Ovary (tissue), 9 donors: ENCODE data around the gene FSD1L. TPM values are rescaled to one million over a fixed set of nuclear protein-coding genes. Genes with fewer than 3 reads are reported as not detected.

ENCODE experiments used
- DNase-seq, 5 donors: peaks; one replicate each; pipeline ENCODE4 v3.0.0-alpha.2; 2019 to 2020
- H3K27ac ChIP-seq, 2 donors: fragments of 200-600 bp; one replicate each; pipeline versions ENCODE4 v1.5.1 to v1.8.0; 2019 to 2022
- H3K27me3 ChIP-seq: fragments of 200-600 bp; one replicate; pipeline ENCODE4 v1.8.0; 2022
- H3K36me3 ChIP-seq: fragments of 200-600 bp; sonication (generic); one replicate; pipeline ENCODE4 v1.5.1; 2019
- H3K4me1 ChIP-seq: one replicate; pipeline ENCODE4 v1.8.1; 2013; ENCODE audit warnings: mild to moderate bottlenecking, moderate library complexity; ENCODE audit not compliant: insufficient read depth
- H3K4me3 ChIP-seq: fragments of 200-600 bp; sonication (generic); one replicate; pipeline ENCODE4 v1.5.1; 2017
- H3K9me3 ChIP-seq, 2 donors: fragments of 200-600 bp in 1 of 2; sonication (generic) in 1 of 2; one replicate each; pipeline versions ENCODE4 v1.5.1 to v1.8.1; 2013 to 2019; ENCODE audit warnings: mild to moderate bottlenecking in 1 of 2, moderate library complexity in 1 of 2
- EP300 ChIP-seq: sonication (generic); formaldehyde crosslinking; IDR thresholded peaks from one replicate; pipeline ENCODE4 v1.6.1; 2017; ENCODE audit warnings: antibody characterized with exemption
- POLR2A ChIP-seq: fragments of 450-650 bp; IDR thresholded peaks from one replicate; pipeline ENCODE4 v1.6.1; 2017; ENCODE audit warnings: antibody characterized with exemption, mild to moderate bottlenecking, moderate library complexity
- WGBS, 3 donors: extraction: QIAGEN DNeasy Blood & Tissue Kit in 1 of 3; methylation state at CpG; one replicate each; pipeline versions ENCODE4 v1.1.5 to v1.1.7; 2013 to 2017; 5-methylcytosine and 5-hydroxymethylcytosine counted together
- intact Hi-C, 4 donors: fragments of 100-400 bp; cut with DNase I; formaldehyde crosslinking; loops; one replicate each; pipeline versions ENCODE4 v1.11.0 to v1.15.1; 2022 to 2023
- polyA plus RNA-seq, 2 donors: library from polyadenylated mRNA; stranded (reverse); fragments of 200-250 nt in 1 of 2; fragments of 350-450 nt in 1 of 2; fragmentation: Illumina TruSeq in 1 of 2; extraction: RNeasy Lipid Tissue Mini Kit (QIAGEN cat#74804) in 1 of 2; gene quantifications; one replicate each; pipeline ENCODE4 v1.2.3, GENCODE V29; 2013 to 2014
- total RNA-seq, 7 donors: library from RNA; depleted of rRNA in 2 of 7; stranded (reverse); fragments of >200 nt in 2 of 7; fragmentation: NEBNext Ultra II Directional in 3 of 7; extraction: Animal tissue kit (Norgen Biotek cat#: 25700) in 3 of 7; gene quantifications; one replicate each; pipeline versions ENCODE4 v1.1.0 to v1.2.4, GENCODE V29; 2016 to 2023
- TF ChIP-seq, protein P1 (sequence below), 3 donors: fragments of 450-650 bp in 2 of 3; fragments of 200-600 bp in 1 of 3; IDR thresholded peaks; one replicate each; pipeline versions ENCODE4 v1.5.1 to v1.8.0; 2016 to 2022; ENCODE audit warnings: antibody characterized with exemption in 3 of 3, mild to moderate bottlenecking in 1 of 3
- donor health status: DM: no; HTN: no; CAD: no; lungs with moderate emphysema.
- donor health status: DM: no; HTN: no; CAD: no.
- donor health status: Bipolar disorder and iron deficiency.
- donor health status: DM: yes; HTN: yes; CAD: no.
- donor health status: DM: no; HTN: no; CAD: no.
- donor health status: DM: yes; HTN: yes; CAD: no.

The FSD1L gene
- total and polyA plus RNA-seq, 9 donors: 1.4 to 7.6 (median 4.0) TPM

- no peak for DNase-seq
- Histone ChIP-seq H3K36me3 (no peaks in the 10 kb centered on the region), H3K4me3 (no peak overlapping the region), H3K9me3 (no peaks in the 10 kb centered on the region), H3K27ac (no peak overlapping the region), H3K4me1 (no peaks in the 10 kb centered on the region), H3K27me3 (no peaks in the 10 kb centered on the region)
- WGBS, 3 donors: 87 to 89% (median 89%) methylated on average over 9 of the region's 9 CpGs
- no peak for TF ChIP-seq POLR2A
- TF ChIP-seq, protein P1, sequence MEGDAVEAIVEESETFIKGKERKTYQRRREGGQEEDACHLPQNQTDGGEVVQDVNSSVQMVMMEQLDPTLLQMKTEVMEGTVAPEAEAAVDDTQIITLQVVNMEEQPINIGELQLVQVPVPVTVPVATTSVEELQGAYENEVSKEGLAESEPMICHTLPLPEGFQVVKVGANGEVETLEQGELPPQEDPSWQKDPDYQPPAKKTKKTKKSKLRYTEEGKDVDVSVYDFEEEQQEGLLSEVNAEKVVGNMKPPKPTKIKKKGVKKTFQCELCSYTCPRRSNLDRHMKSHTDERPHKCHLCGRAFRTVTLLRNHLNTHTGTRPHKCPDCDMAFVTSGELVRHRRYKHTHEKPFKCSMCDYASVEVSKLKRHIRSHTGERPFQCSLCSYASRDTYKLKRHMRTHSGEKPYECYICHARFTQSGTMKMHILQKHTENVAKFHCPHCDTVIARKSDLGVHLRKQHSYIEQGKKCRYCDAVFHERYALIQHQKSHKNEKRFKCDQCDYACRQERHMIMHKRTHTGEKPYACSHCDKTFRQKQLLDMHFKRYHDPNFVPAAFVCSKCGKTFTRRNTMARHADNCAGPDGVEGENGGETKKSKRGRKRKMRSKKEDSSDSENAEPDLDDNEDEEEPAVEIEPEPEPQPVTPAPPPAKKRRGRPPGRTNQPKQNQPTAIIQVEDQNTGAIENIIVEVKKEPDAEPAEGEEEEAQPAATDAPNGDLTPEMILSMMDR (IDR thresholded peaks at IDR 0.05): no peak
- TF ChIP-seq EP300: no peak
- intact Hi-C loops: no loop called here
These were observed 16.2 kb upstream of the FSD1L start for GRCh38 chr9:105431424-105432246.

- H3K9me3 ChIP-seq: no peaks in the 10 kb centered on the region
- intact Hi-C loops: no loop called here
These were observed 15.5 kb upstream of the FSD1L start for GRCh38 chr9:105432247-105432842.

GRCh38 chr9:105435453-105435852 is 12.4 kb upstream of the FSD1L start:
- Histone ChIP-seq H3K9me3 (no peaks in the 10 kb centered on the region), H3K27ac (no peak overlapping the region), H3K4me3 (no peak overlapping the region), H3K4me1 (peaks cover 2% of the 10 kb centered on the region), H3K27me3 (no peaks in the 10 kb centered on the region), H3K36me3 (no peaks in the 10 kb centered on the region)
- TF ChIP-seq, protein P1 (IDR thresholded peaks at IDR 0.05): no peak
- TF ChIP-seq POLR2A: no peak
- TF ChIP-seq EP300: no peak
- no peak for DNase-seq
- 80 to 87% (median 83%) methylated on average over 3 of the region's 3 CpGs for WGBS, 3 donors
- intact Hi-C loops: no loop called here

More at GRCh38 chr9:105432247-105432842, 15.5 kb upstream of the FSD1L start:
- no peak for DNase-seq
- WGBS, 3 donors: 87 to 93% (median 88%) methylated on average over 2 of the region's 2 CpGs
- Histone ChIP-seq H3K27ac (no peak overlapping the region), H3K4me3 (no peak overlapping the region), H3K27me3 (no peaks in the 10 kb centered on the region), H3K36me3 (no peaks in the 10 kb centered on the region), H3K4me1 (no peaks in the 10 kb centered on the region)
- TF ChIP-seq POLR2A (no peak), EP300 (no peak)
- TF ChIP-seq, protein P1 (IDR thresholded peaks at IDR 0.05): no peak

DNA sequence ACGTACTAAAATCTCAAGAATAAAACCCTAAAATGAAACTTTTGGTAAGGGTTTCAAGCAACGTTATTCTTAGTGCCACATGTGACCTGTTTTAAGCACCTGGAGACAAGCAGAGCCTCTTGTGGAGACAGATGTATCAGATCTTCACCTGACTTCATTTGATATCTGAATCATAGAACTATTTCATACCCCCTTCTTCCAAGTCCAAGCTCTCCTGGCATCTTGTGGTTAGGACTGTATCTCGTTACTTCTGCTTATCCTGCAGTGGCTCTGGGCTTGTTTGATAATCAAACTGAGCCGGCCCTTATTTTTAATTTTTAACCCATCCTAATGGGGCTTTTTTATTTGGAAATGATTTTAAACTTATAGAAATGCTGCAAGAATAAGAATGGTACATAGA is 11.1 kb upstream of the FSD1L start:
- no peak for DNase-seq
- TF ChIP-seq, protein P1 (IDR thresholded peaks at IDR 0.05): no peak
- TF ChIP-seq POLR2A (no peak), EP300 (no peak)
- Histone ChIP-seq H3K36me3 (no peaks in the 10 kb centered on the region), H3K4me3 (no peak overlapping the region), H3K27me3 (no peaks in the 10 kb centered on the region), H3K27ac (no peak overlapping the region), H3K9me3 (no peaks in the 10 kb centered on the region), H3K4me1 (peaks cover 2% of the 10 kb centered on the region)
- intact Hi-C loops: no loop called here
- 81 to 88% (median 82%) methylated on average over 4 of the region's 4 CpGs for WGBS, 3 donors
